Muscle layer of colon (tissue), 2 donors: ENCODE results near the gene ADAR.
"Not testable (repeated sequence)": the region's sequence is repeated elsewhere in the genome, so short reads cannot be mapped to it uniquely, and the experiment has no call there.

Source experiments
- H3K27ac ChIP-seq: one replicate; pipeline ENCODE4 v1.7.0; 2013; ENCODE audit warnings: low read depth, mild to moderate bottlenecking, low read length, moderate library complexity
- H3K27me3 ChIP-seq, 2 donors: one replicate each; pipeline ENCODE4 v1.7.0; 2013; ENCODE audit warnings: low read length in 2 of 2, mild to moderate bottlenecking in 2 of 2; ENCODE audit not compliant: insufficient read depth in 2 of 2, control insufficient read depth in 1 of 2
- H3K36me3 ChIP-seq: one replicate; pipeline ENCODE4 v1.7.0; 2013; ENCODE audit warnings: mild to moderate bottlenecking, low read length; ENCODE audit not compliant: insufficient read depth
- H3K4me1 ChIP-seq: one replicate; pipeline ENCODE4 v1.7.0; 2013; ENCODE audit warnings: mild to moderate bottlenecking, low read length; ENCODE audit not compliant: insufficient read depth
- H3K4me3 ChIP-seq, 2 donors: one replicate each; pipeline ENCODE4 v1.7.0; 2013; ENCODE audit warnings: low read length in 2 of 2, low read depth in 1 of 2, mild to moderate bottlenecking in 1 of 2, moderate library complexity in 1 of 2
- H3K9ac ChIP-seq: one replicate; pipeline ENCODE4 v1.7.0; 2013; ENCODE audit warnings: low read length
- H3K9me3 ChIP-seq: one replicate; pipeline ENCODE4 v1.7.0; 2013; ENCODE audit warnings: mild to moderate bottlenecking, low read length
- donor health status: abdominal sarcoma.
- donor health status: Adenocarcinoma of cecum.

ADAR gene

GRCh38 chr1:154607609-154608396, at the start of gene ADAR:
ADAR (minus strand) TSS chr1:154608186; CDS start chr1:154608006, 180 bp downstream.
- Histone ChIP-seq H3K4me1 (peaks cover 38% of the 10 kb centered on the region), H3K36me3 (no peaks in the 10 kb centered on the region), H3K4me3 (peak within 1 kb of the TSS; percentile 96), H3K9ac (peak within 1 kb of the TSS; percentile 84), H3K27me3 (no peaks in the 10 kb centered on the region), H3K27ac (peak within 1 kb of the TSS; percentile 97), H3K9me3 (no peaks in the 10 kb centered on the region)

- no peaks in the 10 kb centered on the region for H3K9me3 ChIP-seq
- no peaks in the 10 kb centered on the region for H3K27me3 ChIP-seq
- H3K36me3 ChIP-seq: no peaks in the 10 kb centered on the region
- no peak overlapping the region for H3K9ac ChIP-seq
- no peak overlapping the region for H3K4me3 ChIP-seq
- no peak overlapping the region for H3K27ac ChIP-seq
- H3K4me1 ChIP-seq: no peaks in the 10 kb centered on the region
These were observed 49.6 kb upstream of the ADAR start for GRCh38 chr1:154657556-154657955.

GRCh38 chr1:154652893-154653292, 44.9 kb upstream of the ADAR start:
- Histone ChIP-seq H3K4me3 (no peak overlapping the region), H3K9ac (no peak overlapping the region), H3K27me3 (no peaks in the 10 kb centered on the region), H3K9me3 (no peaks in the 10 kb centered on the region), H3K4me1 (no peaks in the 10 kb centered on the region), H3K27ac (no peak overlapping the region), H3K36me3 (no peaks in the 10 kb centered on the region)

- H3K9me3 ChIP-seq, H3K27me3 ChIP-seq, H3K36me3 ChIP-seq, H3K4me3 ChIP-seq, H3K27ac ChIP-seq, H3K4me1 ChIP-seq, H3K9ac ChIP-seq: not testable (repeated sequence)
These were observed 36.7 kb upstream of the ADAR start for GRCh38 chr1:154644724-154645123.

- no peaks in the 10 kb centered on the region for H3K4me1 ChIP-seq
- H3K4me3 ChIP-seq: no peak overlapping the region
- no peaks in the 10 kb centered on the region for H3K36me3 ChIP-seq
- H3K9ac ChIP-seq: no peak overlapping the region
- no peak overlapping the region for H3K27ac ChIP-seq
- no peaks in the 10 kb centered on the region for H3K9me3 ChIP-seq
- no peaks in the 10 kb centered on the region for H3K27me3 ChIP-seq
These were observed 33.5 kb upstream of the ADAR start for GRCh38 chr1:154641534-154641933.

- no peaks in the 10 kb centered on the region for H3K27me3 ChIP-seq
- H3K4me1 ChIP-seq: no peaks in the 10 kb centered on the region
- H3K27ac ChIP-seq: no peak overlapping the region
- no peak overlapping the region for H3K9ac ChIP-seq
- H3K9me3 ChIP-seq: no peaks in the 10 kb centered on the region
- no peaks in the 10 kb centered on the region for H3K36me3 ChIP-seq
- H3K4me3 ChIP-seq: no peak overlapping the region
These were observed 31.9 kb upstream of the ADAR start for GRCh38 chr1:154639876-154640275.

- Histone ChIP-seq H3K36me3 (no peaks in the 10 kb centered on the region), H3K9ac (no peak overlapping the region), H3K4me3 (no peak overlapping the region), H3K4me1 (no peaks in the 10 kb centered on the region), H3K27ac (no peak overlapping the region), H3K27me3 (no peaks in the 10 kb centered on the region), H3K9me3 (no peaks in the 10 kb centered on the region)
These were observed 27.2 kb upstream of the ADAR start for GRCh38 chr1:154635171-154635570.

- H3K9ac ChIP-seq: no peak overlapping the region
- H3K36me3 ChIP-seq: no peaks in the 10 kb centered on the region
- H3K4me1 ChIP-seq: peaks cover 10% of the 10 kb centered on the region
- H3K27ac ChIP-seq: no peak overlapping the region
- H3K4me3 ChIP-seq: no peak overlapping the region
- H3K9me3 ChIP-seq: peaks cover 6% of the 10 kb centered on the region
- H3K27me3 ChIP-seq: no peaks in the 10 kb centered on the region
These were observed 21.7 kb upstream of the ADAR start for GRCh38 chr1:154629675-154630073.

GRCh38 chr1:154629061-154629674, 21.2 kb upstream of the ADAR start:
- Histone ChIP-seq H3K36me3 (peaks cover 2% of the 10 kb centered on the region), H3K9ac (no peak overlapping the region), H3K4me1 (peaks cover 10% of the 10 kb centered on the region), H3K27me3 (no peaks in the 10 kb centered on the region), H3K27ac (no peak overlapping the region), H3K4me3 (no peak overlapping the region), H3K9me3 (peaks cover 6% of the 10 kb centered on the region)

- Histone ChIP-seq H3K27me3 (no peaks in the 10 kb centered on the region), H3K9ac (peak overlapping the region; percentile 79), H3K4me1 (peaks cover 10% of the 10 kb centered on the region), H3K9me3 (peaks cover 6% of the 10 kb centered on the region), H3K27ac (peak overlapping the region; percentile 94), H3K36me3 (peaks cover 5% of the 10 kb centered on the region), H3K4me3 (peak overlapping the region; percentile 85 to 95)
These were observed 20.1 kb upstream of the ADAR start for GRCh38 chr1:154628121-154628405.

GRCh38 chr1:154627257-154628120, 19.5 kb upstream of the ADAR start:
- H3K4me3 ChIP-seq: peak overlapping the region; percentile 85 to 95
- peaks cover 5% of the 10 kb centered on the region for H3K36me3 ChIP-seq
- H3K27ac ChIP-seq: peak overlapping the region; percentile 94
- H3K9ac ChIP-seq: peak overlapping the region; percentile 79
- peaks cover 10% of the 10 kb centered on the region for H3K4me1 ChIP-seq
- H3K27me3 ChIP-seq: no peaks in the 10 kb centered on the region
- peaks cover 6% of the 10 kb centered on the region for H3K9me3 ChIP-seq
